ENCODE results near the gene NOXA1. TPM values are rescaled to one million over a fixed set of nuclear protein-coding genes. Genes with fewer than 3 reads are reported as not detected.
A peak's percentile ranks its signal among the peaks of the same experiment; 100 is the strongest.

The NOXA1 gene
- total RNA-seq, 1 experiment from 2014 or later: 0.92 TPM

DNA sequence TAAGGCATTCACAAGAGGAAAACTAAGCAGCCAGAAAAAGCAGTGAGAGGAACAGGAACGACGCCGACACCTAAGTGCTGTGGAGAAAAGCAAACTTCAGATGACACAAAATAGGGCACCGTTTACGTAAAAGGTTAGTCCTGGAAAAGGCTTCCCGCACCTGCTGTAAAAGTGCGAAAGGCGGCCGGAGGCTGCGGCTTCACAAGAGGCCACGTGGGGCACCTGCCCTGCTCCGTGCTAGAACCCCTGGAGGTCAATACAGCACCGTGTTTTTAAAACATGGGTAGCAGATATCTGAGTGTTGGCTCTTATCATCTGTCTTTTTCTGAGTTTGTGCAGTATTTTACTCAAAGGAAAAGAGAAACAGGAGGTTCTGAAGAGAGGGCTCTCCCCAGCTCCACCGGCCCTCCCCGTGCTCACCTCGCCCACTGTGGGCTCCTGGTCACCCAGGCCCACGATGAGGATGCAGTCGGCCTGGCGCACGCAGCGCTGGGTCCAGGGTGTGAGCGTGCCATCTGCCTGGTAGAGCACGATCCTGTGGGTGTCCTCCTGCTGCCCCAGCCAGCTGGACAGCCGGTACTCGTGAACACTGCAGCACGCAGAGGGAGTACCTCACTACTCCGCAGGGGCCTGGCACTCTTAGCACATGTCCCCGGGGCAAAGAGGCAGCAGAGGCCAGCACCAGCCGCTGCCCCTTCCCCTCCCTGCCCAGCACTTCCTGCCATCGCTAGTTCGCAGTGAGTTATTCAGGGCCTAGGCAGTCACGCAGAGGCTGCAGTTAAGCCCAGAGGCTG is 56.9 kb downstream of the NOXA1 start:
- no peak for DNase-seq (ENCODE audit: extremely low read depth, low read depth)

GRCh38 chr9:137480686-137481683 is 57.8 kb downstream of the NOXA1 start:
- no peak for DNase-seq (ENCODE audit: extremely low read depth, low read depth)

DNA sequence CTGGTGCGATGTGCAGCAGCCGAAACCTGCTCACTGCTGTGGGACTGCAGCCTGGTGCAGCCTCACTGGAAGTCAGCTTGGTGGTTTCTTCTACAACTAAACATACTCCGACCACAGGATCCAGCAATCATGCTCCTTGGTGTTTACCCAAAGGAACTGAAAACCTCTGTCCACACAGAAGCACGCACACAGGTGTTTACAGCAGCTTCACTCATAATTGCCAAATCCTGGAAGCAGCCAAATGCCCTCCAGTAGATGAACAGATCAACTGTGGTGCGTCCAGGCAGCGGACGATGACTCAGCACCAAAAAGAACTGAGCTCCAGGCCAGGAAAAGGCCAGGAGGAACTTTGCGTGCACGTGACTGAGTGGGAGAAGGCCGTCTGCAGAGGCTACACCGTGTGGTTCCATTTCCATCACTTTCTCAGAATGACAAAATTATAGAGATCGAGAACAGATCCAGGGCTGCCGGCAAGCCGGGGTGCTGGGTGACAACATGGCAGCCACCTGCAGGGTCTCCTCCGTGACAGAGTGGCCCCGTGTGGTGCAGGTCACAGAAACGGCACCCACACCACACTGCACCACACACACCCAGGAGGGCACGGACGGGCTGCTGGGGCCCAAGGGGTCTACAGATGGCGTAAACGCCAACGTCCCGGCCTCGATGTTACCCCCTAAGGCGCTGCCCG is 59.0 kb downstream of the NOXA1 start:
- peak; percentile 45 for DNase-seq (ENCODE audit: extremely low read depth, low read depth)

Other genes with a start within 250 kb of the NOXA1 start
- 11.0 and 16.1 TPM in 2 replicates for gene ANAPC2, start 234.8 kb upstream of the NOXA1 start, total RNA-seq (2014; rRNA removed; shearing (Covaris generic))
- 59.3 and 66.1 TPM in 2 replicates for gene SSNA1, start 234.7 kb upstream of the NOXA1 start, total RNA-seq (2014; rRNA removed; shearing (Covaris generic))
- gene TPRN, start 222.7 kb upstream of the NOXA1 start, total RNA-seq (2014; rRNA removed; shearing (Covaris generic)): 7.4 and 8.2 TPM in 2 replicates
- gene TMEM203, start 217.7 kb upstream of the NOXA1 start, total RNA-seq (2014; rRNA removed; shearing (Covaris generic)): 38.8 and 39.8 TPM in 2 replicates
- gene NDOR1, start 217.7 kb upstream of the NOXA1 start, total RNA-seq (2014; rRNA removed; shearing (Covaris generic)): 11.1 and 13.5 TPM in 2 replicates
- gene RNF208, start 201.2 kb upstream of the NOXA1 start, total RNA-seq (2014; rRNA removed; shearing (Covaris generic)): 0.37 and 0.40 TPM in 2 replicates
- 0.59 and 1.4 TPM in 2 replicates for gene CYSRT1, start 198.2 kb upstream of the NOXA1 start, total RNA-seq (2014; rRNA removed; shearing (Covaris generic))
- not detected in 2 replicates for gene RNF224, start 195.9 kb upstream of the NOXA1 start, total RNA-seq (2014; rRNA removed; shearing (Covaris generic))
- not detected in 2 replicates for gene SLC34A3, start 192.5 kb upstream of the NOXA1 start, total RNA-seq (2014; rRNA removed; shearing (Covaris generic))
- gene TUBB4B, start 182.1 kb upstream of the NOXA1 start, total RNA-seq (2014; rRNA removed; shearing (Covaris generic)): 167 and 171 TPM in 2 replicates
- not detected in 2 replicates for gene STPG3, start 172.1 kb upstream of the NOXA1 start, total RNA-seq (2014; rRNA removed; shearing (Covaris generic))
- gene NELFB, start 168.1 kb upstream of the NOXA1 start, total RNA-seq (2014; rRNA removed; shearing (Covaris generic)): 41.5 and 43.8 TPM in 2 replicates
- 30.5 and 32.0 TPM in 2 replicates for gene TOR4A, start 145.7 kb upstream of the NOXA1 start, total RNA-seq (2014; rRNA removed; shearing (Covaris generic))
- gene NRARP, start 121.1 kb upstream of the NOXA1 start, total RNA-seq (2014; rRNA removed; shearing (Covaris generic)): 5.1 and 8.9 TPM in 2 replicates
- gene EXD3, start 231 bp upstream of the NOXA1 start, total RNA-seq (2014; rRNA removed; shearing (Covaris generic)): 8.4 and 12.8 TPM in 2 replicates
- not detected in 2 replicates for gene ENTPD8, start 18.0 kb downstream of the NOXA1 start, total RNA-seq (2014; rRNA removed; shearing (Covaris generic))
- 34.9 and 36.8 TPM in 2 replicates for gene NSMF, start 35.9 kb downstream of the NOXA1 start, total RNA-seq (2014; rRNA removed; shearing (Covaris generic))
- 0.10 and 0.26 TPM in 2 replicates for gene PNPLA7, start 127.0 kb downstream of the NOXA1 start, total RNA-seq (2014; rRNA removed; shearing (Covaris generic))
- 52.1 and 57.5 TPM in 2 replicates for gene MRPL41, start 128.5 kb downstream of the NOXA1 start, total RNA-seq (2014; rRNA removed; shearing (Covaris generic))
- 24.4 and 29.9 TPM in 2 replicates for gene DPH7, start 155.5 kb downstream of the NOXA1 start, total RNA-seq (2014; rRNA removed; shearing (Covaris generic))
- gene ZMYND19, start 167.1 kb downstream of the NOXA1 start, total RNA-seq (2014; rRNA removed; shearing (Covaris generic)): 23.9 and 24.1 TPM in 2 replicates
- gene ARRDC1, start 182.3 kb downstream of the NOXA1 start, total RNA-seq (2014; rRNA removed; shearing (Covaris generic)): 26.6 and 32.6 TPM in 2 replicates
- 33.8 and 44.7 TPM in 2 replicates for gene EHMT1, start 195.6 kb downstream of the NOXA1 start, total RNA-seq (2014; rRNA removed; shearing (Covaris generic))